NCI-H748 (cell line): ENCODE data around the gene STRBP.
"Not testable (repeated sequence)": the region's sequence is repeated elsewhere in the genome, so short reads cannot be mapped to it uniquely, and the experiment has no call there.

Experiments used
- DNase-seq: peaks from one replicate; lab custom pipeline; 2025; ENCODE audit not compliant: unreplicated experiment; lab: John Stamatoyannopoulos, UW

STRBP gene

GRCh38 chr9:123283455-123283854 is 15.1 kb upstream of the STRBP start:
- DNase-seq: no peak

DNA sequence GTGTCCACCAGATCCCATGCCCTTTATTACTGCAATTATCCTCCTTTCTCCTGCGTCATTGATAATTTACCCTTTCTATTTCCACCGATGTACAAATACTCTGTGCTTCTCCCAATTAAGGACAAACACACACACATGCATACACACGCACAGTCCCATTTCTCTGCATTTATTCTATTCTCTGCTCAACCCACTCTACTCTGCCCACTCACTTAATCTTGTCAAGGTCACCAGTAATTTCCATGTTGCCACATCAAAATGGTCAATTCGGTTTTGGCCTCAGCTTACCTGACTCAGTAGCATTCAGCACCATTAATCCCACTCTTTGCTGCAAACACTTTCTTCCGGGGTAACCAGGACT is 14.6 kb upstream of the STRBP start:
- DNase-seq: peak; percentile 64

DNA sequence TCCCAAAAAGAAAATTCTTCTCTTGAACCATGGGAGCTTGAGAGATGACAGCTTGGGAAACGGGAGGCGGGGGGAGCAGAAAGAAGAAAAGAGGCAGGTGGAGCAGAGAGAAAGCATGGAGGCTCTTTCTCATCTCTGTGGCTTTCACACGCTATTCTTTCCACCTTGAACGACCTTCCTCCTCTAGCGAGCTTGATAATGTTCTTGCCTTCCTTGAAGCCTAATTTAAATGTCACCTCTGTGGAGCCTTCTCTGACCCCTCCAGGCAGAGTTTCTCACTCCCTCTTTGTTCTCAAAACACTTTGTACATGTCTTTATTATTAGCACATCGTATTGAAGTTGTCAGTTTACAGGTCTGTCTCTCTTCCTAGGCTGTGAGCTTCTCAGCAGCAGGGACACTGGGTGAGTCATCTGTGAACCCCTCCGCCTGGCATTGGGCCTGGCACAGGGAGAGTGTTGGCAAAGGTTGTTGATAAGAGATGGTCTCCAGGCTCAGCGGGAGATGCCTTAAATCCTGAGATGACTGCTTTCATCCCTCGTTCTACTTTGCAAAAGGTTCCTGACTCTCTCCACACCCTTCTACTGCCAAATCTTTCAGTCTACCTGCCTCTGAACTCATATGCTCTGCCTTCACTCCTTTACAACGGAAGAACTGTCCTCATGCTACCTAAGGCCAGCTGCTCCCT is 14.1 kb upstream of the STRBP start:
- DNase-seq: no peak

GRCh38 chr9:123281659-123282350 is 13.4 kb upstream of the STRBP start:
- DNase-seq: no peak

DNA sequence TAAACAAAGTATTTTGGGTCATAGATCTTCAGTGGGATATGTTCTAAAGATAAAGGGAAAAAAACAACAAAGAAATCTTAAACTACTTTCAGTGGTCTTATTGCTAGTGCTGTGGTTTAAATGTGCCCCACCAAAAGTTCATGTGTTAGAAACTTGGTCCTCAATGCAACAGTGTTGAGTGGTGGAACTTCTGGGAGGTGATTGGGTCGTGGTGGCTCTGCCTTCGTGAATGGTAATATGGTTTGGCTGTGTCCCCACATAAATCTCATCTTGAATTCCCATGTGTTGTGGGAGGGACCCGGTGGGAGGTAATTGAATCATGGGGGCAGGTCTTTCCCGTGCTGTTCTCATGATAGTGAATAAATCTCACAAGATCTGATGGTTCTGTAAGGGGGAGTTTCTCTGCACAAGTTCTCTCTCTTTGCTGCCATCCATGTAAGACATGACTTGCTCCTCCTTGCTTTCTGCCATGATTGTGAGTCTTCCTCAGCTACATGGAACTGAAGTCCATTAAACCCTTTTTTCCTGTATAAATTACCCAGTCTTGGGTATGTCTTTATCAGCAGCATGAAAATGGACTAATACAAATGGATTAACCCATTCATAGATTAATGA is 10.6 kb upstream of the STRBP start:
- DNase-seq: not testable (repeated sequence)

GRCh38 chr9:123278361-123278760 is 10.0 kb upstream of the STRBP start:
- no peak for DNase-seq

DNA sequence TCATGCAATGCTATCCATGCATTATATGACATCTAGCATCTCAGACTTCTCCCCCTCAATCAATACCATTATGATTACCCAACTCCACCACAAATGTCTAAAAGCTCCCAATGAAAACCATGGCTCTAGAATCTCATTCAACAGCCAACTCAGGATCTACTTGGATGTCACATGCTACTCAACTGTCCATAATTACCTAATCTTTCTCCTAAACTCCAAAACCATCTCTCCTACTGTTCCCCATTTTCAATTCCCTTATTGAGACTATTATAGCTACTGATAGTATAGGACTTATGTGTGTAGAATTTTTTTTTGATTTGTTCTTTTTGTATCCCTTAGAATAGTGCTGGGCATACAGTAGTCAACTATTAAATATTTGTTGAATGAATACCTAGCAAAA is 8.2 kb upstream of the STRBP start:
- no peak for DNase-seq

- DNase-seq: not testable (repeated sequence)
These were observed 2.7 kb upstream of the STRBP start for GRCh38 chr9:123271133-123271532.

DNA sequence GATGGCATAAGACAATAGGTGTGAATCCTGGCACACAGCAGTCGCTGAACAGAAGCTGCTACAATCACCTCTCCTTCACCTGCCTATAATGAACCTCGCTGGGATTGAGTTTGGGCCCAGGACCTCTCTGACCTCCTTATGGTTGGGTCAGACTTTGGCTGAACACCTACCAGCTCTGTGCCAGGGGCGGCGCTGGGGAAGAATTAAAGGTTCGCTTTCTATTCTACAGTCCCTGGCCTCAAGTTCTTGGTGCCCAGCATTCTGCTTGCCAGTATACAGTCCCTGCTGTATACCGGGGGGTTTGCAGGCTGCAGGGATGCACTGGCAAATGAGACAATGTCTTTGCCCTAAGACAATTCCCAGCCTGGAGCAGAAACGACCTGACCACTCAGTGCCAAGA is 895 bp upstream of the STRBP start:
- DNase-seq: peak; percentile 37

GRCh38 chr9:123268199-123268464 is 254 bp downstream of the STRBP start:
- DNase-seq: peak; percentile 70

GRCh38 chr9:123267481-123268198 is 746 bp downstream of the STRBP start:
- peak; percentile 43 for DNase-seq

GRCh38 chr9:123266655-123267399 is 1.6 kb downstream of the STRBP start:
- no peak for DNase-seq

GRCh38 chr9:123265833-123266232 is 2.6 kb downstream of the STRBP start:
- no peak for DNase-seq

DNA sequence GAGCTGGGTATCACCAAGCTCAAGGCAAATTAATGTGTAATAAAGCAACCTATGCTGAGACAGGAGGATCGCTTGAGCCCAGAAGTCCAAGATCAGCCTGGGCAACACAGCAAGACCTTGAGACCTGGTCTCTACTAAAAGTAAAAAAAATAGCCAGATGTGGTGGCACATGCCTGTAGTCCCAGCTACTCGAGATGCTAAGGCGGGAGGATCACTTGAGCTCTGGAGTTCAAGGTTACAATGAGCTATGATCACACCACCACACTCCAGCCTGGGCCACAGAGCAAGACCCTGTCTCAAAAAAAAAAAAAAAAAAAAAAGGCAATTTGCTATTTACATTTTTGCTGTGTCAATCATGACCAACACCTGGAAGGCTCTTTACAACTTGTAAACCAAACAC is 5.2 kb downstream of the STRBP start:
- no peak for DNase-seq

DNA sequence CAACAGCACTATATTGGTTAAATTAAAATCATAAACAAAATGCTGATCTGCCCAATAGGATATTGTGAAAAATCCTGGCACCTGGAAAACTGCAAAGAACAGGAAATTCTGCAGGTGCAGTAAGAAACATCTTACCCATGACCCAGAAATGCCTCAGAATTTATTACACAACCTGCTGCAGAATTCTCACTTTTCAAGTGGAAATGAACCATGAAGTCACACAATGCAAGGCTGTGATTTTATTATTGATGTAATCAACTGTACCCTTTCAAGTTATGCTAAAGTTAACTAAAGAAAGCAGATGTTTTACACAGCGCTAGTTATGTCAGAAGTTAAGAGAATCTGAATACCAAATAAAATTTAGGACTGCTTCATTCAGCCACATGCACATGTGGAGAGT is 6.0 kb downstream of the STRBP start:
- DNase-seq: no peak

GRCh38 chr9:123261006-123261677 is 7.2 kb downstream of the STRBP start:
- no peak for DNase-seq

DNA sequence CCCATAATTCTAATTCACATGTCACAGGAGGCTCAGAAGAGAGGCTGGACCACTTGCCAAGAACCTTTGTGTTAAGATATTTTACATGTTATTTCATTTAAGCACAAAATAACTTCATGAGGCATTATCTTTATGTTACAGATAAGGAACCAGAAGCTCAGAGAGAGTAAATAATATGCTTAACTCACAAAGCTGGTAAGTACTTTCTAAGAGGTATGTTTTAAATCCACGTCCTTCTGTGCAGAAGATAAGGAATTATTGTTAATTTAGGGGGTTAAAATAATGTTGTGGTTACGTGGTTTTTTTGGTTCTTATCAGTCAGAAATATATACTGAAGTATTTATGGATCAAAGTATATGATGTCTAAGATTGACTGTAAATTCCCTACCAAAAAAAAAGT is 8.0 kb downstream of the STRBP start:
- DNase-seq: no peak

DNA sequence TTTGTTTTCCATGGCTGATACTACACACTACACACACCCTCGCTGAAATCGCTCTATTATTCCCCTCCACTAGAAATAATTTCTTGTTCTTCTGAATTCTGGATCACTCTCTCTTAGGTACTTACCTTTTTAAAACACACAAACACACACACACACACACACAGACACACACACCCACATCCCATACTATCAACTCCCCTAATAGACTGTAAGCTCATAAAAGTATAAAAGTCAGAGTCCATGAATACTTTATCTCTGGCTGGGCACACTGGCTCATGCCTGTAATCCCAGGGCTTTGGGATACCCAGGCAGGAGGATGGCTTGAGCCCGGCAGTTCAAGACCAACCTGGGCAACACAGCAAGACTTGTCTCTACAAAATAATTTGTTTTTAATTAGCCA is 11.1 kb downstream of the STRBP start:
- DNase-seq: no peak

DNA sequence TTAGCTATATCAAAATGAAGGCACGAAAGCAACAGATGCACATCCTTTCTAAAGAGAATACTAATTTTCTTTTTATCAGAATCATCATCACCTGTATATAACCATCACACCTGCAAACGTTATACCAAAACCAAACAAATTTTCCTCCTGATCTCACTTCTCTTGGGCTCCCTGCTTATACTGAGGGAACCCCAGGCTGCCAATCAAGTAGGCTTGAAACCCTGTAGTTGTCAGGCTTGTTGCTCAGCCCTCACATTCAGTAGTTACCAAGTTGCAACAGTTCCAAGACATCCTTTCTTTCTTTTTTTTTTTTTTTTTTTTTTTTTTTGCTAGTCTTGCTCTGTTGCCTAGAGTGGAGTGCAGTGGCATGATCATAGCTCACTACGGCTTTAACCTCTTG is 12.7 kb downstream of the STRBP start:
- DNase-seq: no peak

DNA sequence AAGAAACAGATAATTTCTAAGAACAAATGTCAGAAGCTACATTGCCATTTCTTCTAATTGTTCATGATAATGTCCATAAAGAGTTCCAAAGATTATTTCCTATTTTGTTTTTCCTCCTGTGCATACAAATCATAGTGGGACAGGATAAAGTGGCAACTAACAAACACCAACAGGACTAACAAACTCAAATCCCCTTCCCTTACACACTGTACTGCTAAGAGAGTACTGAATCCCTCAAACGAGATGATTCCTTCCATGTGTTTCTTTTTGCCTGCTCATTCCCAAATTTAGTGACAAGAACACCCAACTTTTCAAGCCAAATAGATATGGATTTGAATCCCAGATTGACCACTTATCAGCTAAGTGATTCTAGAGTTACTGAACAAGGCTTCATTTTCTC is 15.2 kb downstream of the STRBP start:
- DNase-seq: no peak

DNA sequence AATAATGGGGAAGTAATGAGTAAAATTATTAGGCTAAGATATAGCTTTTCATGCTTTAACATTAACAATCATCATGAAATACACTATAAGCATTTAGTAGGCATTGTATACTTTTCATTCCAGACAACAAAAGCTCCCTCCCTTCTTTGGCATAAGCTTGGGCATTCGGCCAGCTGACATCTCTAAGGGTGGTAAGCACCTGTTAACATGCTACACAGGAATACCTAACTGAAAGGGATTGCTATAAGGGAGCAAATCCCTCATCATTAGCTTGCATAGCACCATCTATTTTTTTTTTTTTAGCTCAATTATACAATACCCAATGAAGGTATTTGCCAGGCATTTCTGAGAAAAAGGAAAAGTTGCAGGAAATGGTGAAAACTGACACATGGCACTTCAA is 16.6 kb downstream of the STRBP start:
- peak; percentile 24 for DNase-seq
